ENCODE measurements around the gene GNG4.
"Not testable (repeated sequence)": the region's sequence is repeated elsewhere in the genome, so short reads cannot be mapped to it uniquely, and the experiment has no call there.

Gene GNG4

DNA sequence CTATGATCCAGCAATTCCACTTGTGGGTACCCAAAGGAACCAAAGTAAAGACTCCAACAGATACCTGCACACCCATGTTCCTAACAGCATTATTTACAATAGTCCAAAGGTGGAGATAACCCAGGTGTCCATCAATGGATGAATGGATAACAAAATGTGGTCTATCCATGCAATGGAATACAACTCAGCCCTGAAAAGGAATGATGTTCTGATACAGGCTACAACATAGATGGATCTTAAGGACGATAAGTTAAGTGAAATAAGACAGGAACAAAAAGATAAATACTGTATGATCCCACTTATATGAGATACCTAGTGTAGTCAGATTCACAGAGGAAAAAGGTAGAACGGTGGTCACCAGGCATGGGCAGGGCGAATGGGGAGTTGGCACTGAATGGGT is 69.7 kb downstream of the GNG4 start:
- no peak for DNase-seq

GRCh38 chr1:235575597-235575996 is 74.0 kb downstream of the GNG4 start:
- DNase-seq: no peak

DNA sequence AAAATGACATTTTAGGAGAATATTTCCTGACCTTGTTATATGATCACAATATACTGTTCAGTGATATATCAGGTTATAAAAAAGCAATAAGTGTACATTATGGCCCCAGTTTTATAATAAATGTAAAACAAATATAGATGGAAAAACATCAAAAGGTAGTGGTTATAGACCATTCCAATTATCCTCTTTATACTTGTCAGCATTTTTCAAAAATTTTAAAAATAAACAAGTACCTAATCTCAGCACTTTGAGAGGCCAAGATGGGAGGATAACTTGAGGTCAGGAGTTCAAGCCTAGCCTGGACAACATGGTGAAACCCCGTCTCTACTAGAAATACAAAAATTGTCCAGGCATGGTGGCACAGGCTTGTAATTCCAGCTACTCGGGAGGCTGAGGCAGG is 75.7 kb downstream of the GNG4 start:
- DNase-seq: no peak

DNA sequence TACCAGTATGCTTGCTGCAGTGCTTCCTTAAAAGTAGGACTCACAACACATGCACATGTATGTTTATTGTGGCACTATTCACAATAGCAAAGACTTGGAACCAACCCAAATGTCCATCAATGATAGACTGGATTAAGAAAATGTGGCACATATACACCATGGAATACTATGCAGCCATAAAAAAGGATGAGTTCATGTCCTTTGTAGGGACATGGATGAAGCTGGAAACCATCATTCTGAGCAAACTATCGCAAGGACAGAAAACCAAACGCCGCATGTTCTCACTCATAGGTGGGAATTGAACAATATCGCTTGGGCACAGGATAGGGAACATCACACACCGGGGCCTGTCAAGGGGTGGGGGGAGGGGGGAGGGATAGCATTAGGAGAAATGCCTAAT is 76.6 kb downstream of the GNG4 start:
- DNase-seq: not testable (repeated sequence)

DNA sequence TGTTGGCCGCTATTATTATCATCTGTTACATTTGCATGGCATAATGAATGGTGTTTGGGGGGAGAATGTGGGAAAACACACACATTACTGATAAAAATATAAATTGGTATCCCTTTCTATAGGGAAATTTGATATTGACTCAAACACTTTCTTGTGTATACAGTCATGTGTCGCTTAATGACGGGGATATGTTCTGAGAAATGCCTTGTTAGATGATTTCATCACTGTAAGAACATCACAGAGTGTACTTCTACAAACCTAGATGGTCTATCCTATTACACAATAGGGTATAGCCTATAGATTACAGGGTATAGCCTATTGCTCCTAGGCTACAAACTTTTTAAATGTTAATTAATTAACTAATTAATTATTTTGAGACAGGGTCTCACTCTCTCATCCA is 78.1 kb downstream of the GNG4 start:
- DNase-seq: no peak

DNA sequence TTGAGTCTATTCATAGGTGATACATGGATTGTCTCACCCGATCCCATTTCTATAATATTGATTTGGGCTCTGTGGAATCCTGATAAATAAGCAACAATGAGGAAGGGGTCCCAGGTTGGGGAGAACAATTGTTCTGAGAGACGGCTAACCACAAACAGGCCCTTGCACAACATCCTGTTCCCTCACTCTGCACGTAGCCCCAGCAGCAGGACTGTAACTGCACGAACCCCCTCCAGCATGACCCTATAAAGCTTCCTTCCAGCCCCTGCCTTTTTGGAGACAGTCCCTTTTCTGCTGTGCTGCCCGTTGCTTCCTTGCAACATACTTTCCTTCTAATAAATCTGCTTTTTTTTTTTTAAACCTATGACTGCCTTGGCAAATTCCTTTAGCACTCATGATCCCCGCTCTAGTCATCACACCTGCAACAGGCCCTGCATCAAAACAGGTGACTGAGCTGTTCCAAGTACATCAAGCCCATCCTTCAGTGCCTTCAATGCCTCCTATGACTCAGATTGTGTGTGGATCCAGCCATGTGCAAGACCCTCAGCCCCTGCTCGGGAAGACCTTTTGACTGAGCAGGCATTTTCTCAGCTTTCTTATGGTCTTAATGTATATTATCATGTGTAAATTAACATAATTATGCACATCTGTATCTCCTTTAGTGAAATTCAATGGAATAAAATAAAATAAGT is 81.6 kb downstream of the GNG4 start:
- DNase-seq: no peak

DNA sequence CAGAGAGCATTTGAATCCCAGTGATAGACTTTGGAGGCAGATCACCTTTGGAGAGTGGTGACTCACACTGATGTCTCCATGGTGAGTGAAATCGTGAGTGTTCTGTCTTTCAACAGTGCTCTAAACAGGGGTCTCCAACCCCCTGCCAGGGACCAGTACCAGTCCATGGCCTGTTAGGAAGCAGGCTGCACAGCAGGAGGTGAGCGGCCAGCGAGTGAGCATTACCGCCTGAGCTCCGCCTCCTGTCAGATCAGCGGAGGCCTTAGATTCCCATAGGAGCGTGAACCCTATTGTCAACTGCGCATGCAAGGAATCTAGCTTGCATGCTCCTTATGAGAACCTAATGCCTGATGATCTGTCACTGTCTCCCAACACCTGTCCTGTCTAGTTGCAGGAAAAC is 83.5 kb downstream of the GNG4 start:
- no peak for DNase-seq

GRCh38 chr1:235563513-235564061 is 86.0 kb downstream of the GNG4 start:
- no peak for DNase-seq

DNA sequence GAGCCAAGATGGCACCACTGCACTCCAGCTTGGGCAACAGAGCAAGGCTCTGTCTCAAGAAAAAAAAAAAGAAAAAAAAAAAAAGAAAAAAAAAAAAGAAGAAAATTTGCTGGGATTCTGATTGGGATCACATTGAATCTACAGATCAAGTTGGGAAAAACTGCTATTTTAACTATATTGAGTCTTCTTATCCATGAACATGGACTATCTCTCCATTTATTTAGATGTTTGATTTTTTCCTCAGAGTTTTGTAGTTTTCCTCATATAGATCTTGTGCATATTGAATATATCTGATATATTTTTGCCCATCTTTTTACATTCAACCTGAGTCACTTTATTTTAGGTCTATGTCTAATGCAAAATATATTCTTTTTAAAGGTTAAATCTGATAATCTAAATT is 87.0 kb downstream of the GNG4 start:
- DNase-seq: no peak

GRCh38 chr1:235558621-235559169 is 90.9 kb downstream of the GNG4 start:
- no peak for DNase-seq

GRCh38 chr1:235557495-235557894 is 92.1 kb downstream of the GNG4 start:
- no peak for DNase-seq

GRCh38 chr1:235556807-235557206 is 92.8 kb downstream of the GNG4 start:
- no peak for DNase-seq

DNA sequence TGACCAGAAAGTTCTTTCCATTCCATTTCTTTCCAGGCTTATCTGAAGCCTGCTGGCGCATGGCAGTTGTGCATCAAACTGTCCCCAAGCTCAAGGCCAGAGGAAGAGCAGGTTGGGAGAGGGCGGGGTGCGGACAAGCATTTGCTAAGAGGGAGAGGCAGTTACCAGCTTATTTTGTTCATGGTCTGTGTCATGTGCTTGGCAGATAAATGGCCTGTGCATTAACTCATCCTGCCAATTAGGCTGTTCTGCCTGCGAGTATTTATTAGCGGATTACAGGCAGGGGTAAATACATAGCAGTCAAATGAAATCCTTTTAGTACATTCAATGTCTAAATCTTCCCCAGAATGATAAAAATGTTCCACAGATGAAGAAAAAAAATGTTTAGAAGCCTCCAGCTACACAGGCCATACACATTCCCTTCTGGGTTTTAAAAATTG is 96.5 kb downstream of the GNG4 start:
- no peak for DNase-seq

- no peak for DNase-seq
Measured at GRCh38 chr1:235552146-235552716, 97.4 kb downstream of the GNG4 start.

GRCh38 chr1:235549351-235550139 is 100.0 kb downstream of the GNG4 start:
- no peak for DNase-seq

GRCh38 chr1:235546369-235547155 is 103.0 kb downstream of the GNG4 start:
- not testable (repeated sequence) for DNase-seq

DNA sequence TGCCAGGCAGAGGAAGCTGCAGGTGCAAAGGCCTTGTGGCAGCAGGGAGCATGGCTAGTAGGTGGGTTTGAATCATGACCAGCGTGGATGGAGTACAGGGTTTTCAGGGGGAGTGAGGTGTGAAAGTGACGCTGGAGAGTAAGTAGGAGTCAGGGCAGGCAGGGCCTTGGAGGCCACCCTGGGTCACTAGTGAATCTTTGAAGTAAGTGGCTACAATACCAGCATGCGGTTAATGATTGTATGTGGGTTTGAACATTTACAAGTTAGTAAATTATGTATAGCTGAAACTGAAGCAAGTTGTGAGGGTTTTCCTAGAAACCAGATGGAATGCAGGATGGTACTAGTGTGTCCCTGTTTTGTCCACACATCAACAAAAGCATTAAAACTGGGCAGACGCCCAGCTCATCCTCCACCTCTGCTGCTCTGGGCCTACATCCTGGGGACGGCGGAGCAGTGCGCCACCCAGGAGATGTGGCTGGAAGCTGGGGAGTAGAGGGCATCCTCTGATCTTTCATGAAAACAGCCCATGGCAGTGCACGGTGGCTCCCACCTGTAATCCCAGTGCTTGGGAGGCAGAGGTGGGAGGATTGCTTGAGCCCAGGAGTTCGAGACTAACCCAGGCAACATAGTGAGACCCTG is 104.2 kb downstream of the GNG4 start:
- no peak for DNase-seq

DNA sequence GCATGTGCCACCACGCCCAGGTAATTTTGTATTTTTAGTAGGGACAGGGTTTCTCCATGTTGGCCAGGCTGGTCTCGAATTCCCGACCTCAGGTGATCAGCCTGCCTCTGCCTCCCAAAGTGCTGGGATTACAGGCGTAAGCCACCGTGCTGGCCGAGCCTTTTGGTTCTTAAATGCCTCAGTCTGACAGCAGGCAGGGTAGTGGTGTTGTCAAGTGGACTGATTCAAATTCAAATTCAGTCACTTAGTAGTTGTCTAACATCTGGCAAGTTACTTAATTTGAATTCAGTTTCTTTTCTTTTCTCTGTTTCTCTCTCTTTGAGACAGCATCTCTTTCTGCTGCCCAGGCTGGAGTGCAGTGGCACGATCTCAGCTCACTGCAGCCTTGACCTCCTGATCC is 106.7 kb downstream of the GNG4 start:
- not testable (repeated sequence) for DNase-seq

GRCh38 chr1:235533476-235534168 is 116.0 kb downstream of the GNG4 start:
- no peak for DNase-seq

- no peak for DNase-seq
Measured at GRCh38 chr1:235532360-235532759, 117.2 kb downstream of the GNG4 start.

DNA sequence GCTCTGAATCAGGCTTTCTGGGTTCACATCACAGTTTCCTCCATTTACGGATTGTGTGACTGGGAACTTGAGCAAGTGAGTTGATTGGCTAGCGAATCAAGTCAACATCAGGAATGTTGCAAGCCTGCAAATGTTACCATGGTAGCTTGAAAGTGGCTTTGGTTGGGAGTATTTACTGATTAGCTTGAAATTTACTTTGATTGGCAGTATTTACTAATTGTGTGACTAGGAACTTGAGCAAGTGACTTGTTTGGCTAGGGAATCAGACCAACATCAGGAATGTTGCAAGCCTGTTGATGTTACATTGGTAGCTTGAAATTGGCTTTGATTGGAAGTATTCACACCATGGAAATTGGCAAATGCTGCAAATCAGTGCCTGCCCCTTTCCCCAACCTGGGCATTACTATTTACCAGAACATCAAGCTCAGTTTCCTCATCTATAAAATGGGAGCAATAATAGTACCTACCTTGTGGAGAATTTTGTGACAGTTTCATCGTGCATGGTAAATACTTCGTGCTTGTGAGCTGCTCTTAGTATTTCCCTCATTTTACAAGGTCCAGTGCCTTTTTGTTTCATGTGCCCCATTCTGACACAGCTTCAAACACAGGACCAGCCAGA is 122.3 kb downstream of the GNG4 start:
- no peak for DNase-seq

Data from left hindlimb (tissue), 1 donor.